ENCODE measurements around the gene NDE1. TPM values are rescaled to one million over a fixed set of nuclear protein-coding genes. Genes with fewer than 3 reads are reported as not detected.
"Not testable (repeated sequence)": the region's sequence is repeated elsewhere in the genome, so short reads cannot be mapped to it uniquely, and the experiment has no call there.

The NDE1 gene
- total RNA-seq, 2 experiments from 2014 or later: 88.9 to 141 TPM

DNA sequence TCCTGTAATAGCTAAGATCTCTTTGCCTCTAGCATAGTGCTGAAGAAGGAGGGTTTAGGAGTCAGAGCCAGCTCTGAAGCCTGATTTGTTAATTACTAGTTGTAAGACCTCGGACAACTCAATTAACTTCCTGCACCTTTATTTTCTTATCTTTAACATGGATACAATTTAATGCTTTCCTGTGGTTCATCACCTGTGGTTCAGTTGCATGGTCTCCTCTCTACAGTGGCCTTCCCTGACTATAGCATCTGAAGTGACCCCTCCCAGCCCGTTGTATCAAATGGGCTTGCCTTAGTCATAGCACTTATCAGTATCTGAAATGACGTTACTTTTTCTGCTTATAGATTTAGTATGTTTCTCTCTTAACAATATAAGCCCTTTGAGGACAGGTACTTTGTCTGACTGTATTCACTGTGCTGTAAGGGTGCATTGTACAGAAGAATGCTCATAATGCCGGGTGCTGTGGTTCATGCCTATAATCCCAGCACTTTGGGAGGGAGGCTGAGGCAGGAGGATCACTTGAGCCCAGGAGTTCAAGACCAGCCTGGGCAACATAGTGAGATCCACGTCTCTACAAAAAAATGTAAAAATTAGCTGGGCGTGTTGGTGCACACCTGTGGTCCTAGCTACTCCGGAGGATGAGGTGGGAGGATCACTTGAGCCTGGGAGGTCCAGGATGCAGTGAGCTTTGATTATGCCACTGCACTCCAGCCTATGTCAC lies 2.6 kb upstream of the NDE1 start:
- TF ChIP-seq EZH2phosphoT487 (IDR thresholded peaks at IDR 0.05; ENCODE audit: borderline replicate concordance, low read depth, low read length): no peak
- TF ChIP-seq, protein P1, sequence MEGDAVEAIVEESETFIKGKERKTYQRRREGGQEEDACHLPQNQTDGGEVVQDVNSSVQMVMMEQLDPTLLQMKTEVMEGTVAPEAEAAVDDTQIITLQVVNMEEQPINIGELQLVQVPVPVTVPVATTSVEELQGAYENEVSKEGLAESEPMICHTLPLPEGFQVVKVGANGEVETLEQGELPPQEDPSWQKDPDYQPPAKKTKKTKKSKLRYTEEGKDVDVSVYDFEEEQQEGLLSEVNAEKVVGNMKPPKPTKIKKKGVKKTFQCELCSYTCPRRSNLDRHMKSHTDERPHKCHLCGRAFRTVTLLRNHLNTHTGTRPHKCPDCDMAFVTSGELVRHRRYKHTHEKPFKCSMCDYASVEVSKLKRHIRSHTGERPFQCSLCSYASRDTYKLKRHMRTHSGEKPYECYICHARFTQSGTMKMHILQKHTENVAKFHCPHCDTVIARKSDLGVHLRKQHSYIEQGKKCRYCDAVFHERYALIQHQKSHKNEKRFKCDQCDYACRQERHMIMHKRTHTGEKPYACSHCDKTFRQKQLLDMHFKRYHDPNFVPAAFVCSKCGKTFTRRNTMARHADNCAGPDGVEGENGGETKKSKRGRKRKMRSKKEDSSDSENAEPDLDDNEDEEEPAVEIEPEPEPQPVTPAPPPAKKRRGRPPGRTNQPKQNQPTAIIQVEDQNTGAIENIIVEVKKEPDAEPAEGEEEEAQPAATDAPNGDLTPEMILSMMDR (conservative IDR thresholded peaks at IDR 0.05; ENCODE audit: low read length): no peak
- H3K36me3 ChIP-seq (ENCODE audit: insufficient read depth, low read length): peaks cover 7% of the 10 kb centered on the region
- H3K9me3 ChIP-seq (ENCODE audit: low read length): no peaks in the 10 kb centered on the region
- peaks cover 23% of the 10 kb centered on the region for H3K79me2 ChIP-seq (ENCODE audit: insufficient read depth, low read depth, low read length)
- H3K4me1 ChIP-seq (ENCODE audit: insufficient read depth, low read length, poor library complexity, severe bottlenecking): peaks cover 54% of the 10 kb centered on the region
- peak overlapping the region; percentile 54; the same call in 1 of the 2 replicates for H2AFZ ChIP-seq (ENCODE audit: low read length)
- no peak for DNase-seq (ENCODE audit: low spot score)
- H3K4me3 ChIP-seq (ENCODE audit: low read depth, low read length, poor library complexity, severe bottlenecking): no peak overlapping the region
- ChIA-PET POLR2A (interaction anchor here (1.1 kb wide), 1 partner anchor 11 kb away, joined by 3 read pairs; no protein-coding TSS in a partner anchor), CTCF (ENCODE audit: unreplicated experiment) (no interaction called here)
- intact Hi-C loops (cut with micrococcal nuclease; ENCODE audit: unreplicated experiment): loop anchor here (10.0 kb wide), 1 partner anchor 457 kb away; no protein-coding TSS in a partner anchor
- no peaks in the 10 kb centered on the region for H3K9me2 ChIP-seq (ENCODE audit: insufficient read depth, low read length)
- no TSS peak for BruUV-seq (replicated peaks)
- H4K20me1 ChIP-seq (ENCODE audit: insufficient read depth, low read length): 0 out of 2 replicates have a peak, but pooled peaks cover 3% of the 10 kb centered on the region
- H3K27ac ChIP-seq (ENCODE audit: low read depth, low read length, poor library complexity, severe bottlenecking): no peak overlapping the region
- 0 out of 2 replicates have a peak overlapping the region, but pooled peaks have one; percentile 7 for H3K4me2 ChIP-seq (ENCODE audit: low read length)

GRCh38 chr16:15648135-15648730 lies 1.8 kb upstream of the NDE1 start:
- Histone ChIP-seq H3K79me2 (ENCODE audit: insufficient read depth, low read depth, low read length) (peaks cover 31% of the 10 kb centered on the region), H3K9me2 (ENCODE audit: insufficient read depth, low read length) (no peaks in the 10 kb centered on the region), H3K4me1 (ENCODE audit: insufficient read depth, low read length, poor library complexity, severe bottlenecking) (peaks cover 62% of the 10 kb centered on the region), H3K4me2 (ENCODE audit: low read length) (no peak overlapping the region), H4K20me1 (ENCODE audit: insufficient read depth, low read length) (0 out of 2 replicates have a peak, but pooled peaks cover 5% of the 10 kb centered on the region), H3K27ac (ENCODE audit: low read depth, low read length, poor library complexity, severe bottlenecking) (no peak overlapping the region), H3K9me3 (ENCODE audit: low read length) (no peaks in the 10 kb centered on the region), H2AFZ (ENCODE audit: low read length) (no peak overlapping the region), H3K4me3 (ENCODE audit: low read depth, low read length, poor library complexity, severe bottlenecking) (no peak overlapping the region), H3K36me3 (ENCODE audit: insufficient read depth, low read length) (peaks cover 15% of the 10 kb centered on the region)
- BruUV-seq (replicated peaks): no TSS peak
- ChIA-PET CTCF (ENCODE audit: unreplicated experiment) (no interaction called here), POLR2A (interaction anchor here (1.1 kb wide), 1 partner anchor 12 kb away, joined by 3 read pairs; no protein-coding TSS in a partner anchor)
- DNase-seq (ENCODE audit: low spot score): no peak
- intact Hi-C loops (cut with micrococcal nuclease; ENCODE audit: unreplicated experiment): loop anchor here (10.0 kb wide), 1 partner anchor 457 kb away; no protein-coding TSS in a partner anchor
- TF ChIP-seq, protein P1 (conservative IDR thresholded peaks at IDR 0.05; ENCODE audit: low read length): no peak
- no peak for TF ChIP-seq EZH2phosphoT487 (IDR thresholded peaks at IDR 0.05; ENCODE audit: borderline replicate concordance, low read depth, low read length)

GRCh38 chr16:15649311-15649710 lies 734 bp upstream of the NDE1 start:
- intact Hi-C loops (cut with micrococcal nuclease; ENCODE audit: unreplicated experiment): loop anchor here (10.0 kb wide), 1 partner anchor 455 kb away; no protein-coding TSS in a partner anchor
- H3K27ac ChIP-seq (ENCODE audit: low read depth, low read length, poor library complexity, severe bottlenecking): peak overlapping the region; percentile 66
- BruUV-seq (replicated peaks); H4K20me1 ChIP-seq (ENCODE audit: insufficient read depth, low read length); POLR2A ChIA-PET; DNase-seq (ENCODE audit: low spot score); H3K9me3 ChIP-seq (ENCODE audit: low read length); CTCF ChIA-PET (ENCODE audit: unreplicated experiment); H3K9me2 ChIP-seq (ENCODE audit: insufficient read depth, low read length): not testable (repeated sequence)
- peaks cover 25% of the 10 kb centered on the region for H3K36me3 ChIP-seq (ENCODE audit: insufficient read depth, low read length)
- H3K4me3 ChIP-seq (ENCODE audit: low read depth, low read length, poor library complexity, severe bottlenecking): peak overlapping the region; percentile 93
- peak overlapping the region; percentile 82 for H3K4me2 ChIP-seq (ENCODE audit: low read length)
- peak overlapping the region; percentile 79 for H2AFZ ChIP-seq (ENCODE audit: low read length)
- peaks cover 42% of the 10 kb centered on the region for H3K79me2 ChIP-seq (ENCODE audit: insufficient read depth, low read depth, low read length)
- peaks cover 61% of the 10 kb centered on the region for H3K4me1 ChIP-seq (ENCODE audit: insufficient read depth, low read length, poor library complexity, severe bottlenecking)

Data from OCI-LY7 (cell line).